DMS114 treated with DMSO at 0.1 percent for 48 hours (cell line): ENCODE results near the gene PDCD4.
A peak's percentile ranks its signal among the peaks of the same experiment; 100 is the strongest.
"Not testable (repeated sequence)": the region's sequence is repeated elsewhere in the genome, so short reads cannot be mapped to it uniquely, and the experiment has no call there.

ENCODE experiments used
- DNase-seq: peaks from one replicate; lab custom pipeline; 2025; ENCODE audit not compliant: unreplicated experiment; lab: John Stamatoyannopoulos, UW

PDCD4 gene

DNA sequence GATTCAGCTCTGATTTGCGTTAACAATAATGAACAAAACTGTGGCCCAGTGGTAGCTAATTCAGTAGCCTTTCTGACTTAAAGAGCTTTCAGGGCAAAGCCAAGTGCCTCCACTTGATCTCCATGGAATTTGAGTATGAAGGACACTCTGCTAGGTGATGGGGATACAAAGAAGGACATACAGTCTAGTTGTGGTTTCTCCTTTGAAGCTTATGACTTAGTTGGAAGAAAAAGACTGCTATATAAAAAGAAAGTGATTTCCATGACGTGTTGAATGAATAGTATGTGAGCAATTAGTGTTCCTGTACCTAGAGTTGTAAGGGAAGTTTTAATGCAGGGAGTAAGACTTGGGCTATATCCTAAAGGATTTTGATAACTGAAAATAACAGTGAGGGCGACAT is 8.3 kb downstream of the PDCD4 start:
- no peak for DNase-seq

DNA sequence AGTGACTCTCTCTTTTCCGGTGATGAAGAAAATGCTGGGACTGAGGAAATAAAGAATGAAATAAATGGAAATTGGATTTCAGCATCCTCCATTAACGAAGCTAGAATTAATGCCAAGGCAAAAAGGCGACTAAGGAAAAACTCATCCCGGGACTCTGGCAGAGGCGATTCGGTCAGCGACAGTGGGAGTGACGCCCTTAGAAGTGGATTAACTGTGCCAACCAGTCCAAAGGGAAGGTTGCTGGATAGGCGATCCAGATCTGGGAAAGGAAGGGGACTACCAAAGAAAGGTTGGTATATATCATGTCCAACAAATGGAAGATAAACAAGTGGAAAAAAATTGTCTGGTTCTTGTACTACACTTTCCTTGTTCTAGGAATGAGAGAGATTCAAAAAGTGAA is 9.5 kb downstream of the PDCD4 start:
- DNase-seq = no peak

DNA sequence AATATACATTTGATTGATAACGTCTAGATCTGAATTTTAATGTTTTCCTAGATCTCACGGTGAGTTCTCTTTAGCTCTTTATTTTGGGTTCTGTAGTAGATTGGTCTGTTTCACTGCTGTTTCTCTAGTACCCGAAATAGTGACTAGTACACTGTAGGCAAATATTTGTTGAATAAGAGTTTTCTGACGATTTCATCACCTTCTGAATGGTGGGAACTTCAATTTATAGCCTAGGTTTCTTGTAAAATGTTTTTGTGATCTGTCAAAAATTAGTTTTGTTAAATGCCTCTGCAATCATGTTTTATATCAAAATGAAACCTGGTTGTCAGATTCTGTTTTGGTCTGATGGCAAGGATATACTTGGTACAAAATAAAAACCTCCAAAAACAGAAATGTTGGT is 10.2 kb downstream of the PDCD4 start:
- no peak for DNase-seq

DNA sequence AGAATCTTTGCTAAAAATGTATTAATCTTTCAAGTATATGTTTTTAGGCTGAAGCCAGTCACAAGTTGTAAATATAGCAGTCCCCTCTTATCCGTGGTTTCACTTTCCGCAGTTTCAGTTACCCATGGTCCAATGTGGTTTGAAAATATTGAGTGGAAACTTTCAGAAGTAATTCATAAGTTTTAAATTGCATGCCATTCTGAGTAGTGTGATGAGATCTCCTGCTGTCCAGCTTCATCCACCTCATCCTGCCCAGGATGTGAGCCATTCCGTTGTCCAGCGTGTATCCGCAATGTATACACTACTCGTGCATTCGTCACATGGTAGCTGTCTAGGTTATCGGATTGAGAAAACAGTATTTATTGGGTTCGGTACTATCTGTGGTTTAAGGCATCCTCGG is 12.2 kb downstream of the PDCD4 start:
- DNase-seq = no peak

DNA sequence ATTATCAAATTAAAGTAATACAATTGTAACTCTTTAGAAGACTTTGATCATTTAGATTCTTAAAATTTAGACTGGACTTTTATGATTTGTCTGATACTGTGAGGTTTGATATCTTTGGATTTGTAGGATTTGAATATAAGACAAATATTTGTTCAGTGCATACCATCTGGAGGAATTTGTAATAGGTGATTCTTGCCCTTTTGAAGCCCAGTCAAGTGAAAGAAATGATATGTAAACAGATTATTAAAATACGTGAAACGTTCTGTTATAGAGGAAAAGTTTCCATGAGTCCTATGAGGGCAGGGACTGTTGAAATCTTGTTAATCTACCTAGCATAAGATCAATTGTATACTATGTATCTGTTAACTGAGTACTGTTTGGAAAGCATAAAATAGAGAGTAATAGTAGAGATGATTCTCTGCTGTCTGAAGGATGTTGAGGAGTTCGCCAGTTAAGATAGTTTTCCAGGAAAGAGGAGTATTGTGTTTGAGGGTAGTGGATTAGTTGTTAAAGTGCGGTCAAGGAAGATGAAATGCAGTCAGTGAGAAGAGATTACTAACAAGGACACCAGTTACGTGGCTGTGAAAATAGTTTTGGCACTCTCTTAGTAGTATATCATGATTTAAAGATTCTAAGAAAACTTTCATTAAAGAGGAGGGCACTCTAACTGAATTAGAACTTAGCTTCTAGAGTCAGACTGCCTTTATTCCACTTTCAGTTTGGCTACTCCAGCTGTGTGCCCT is 14.4 kb downstream of the PDCD4 start:
- DNase-seq = no peak

DNA sequence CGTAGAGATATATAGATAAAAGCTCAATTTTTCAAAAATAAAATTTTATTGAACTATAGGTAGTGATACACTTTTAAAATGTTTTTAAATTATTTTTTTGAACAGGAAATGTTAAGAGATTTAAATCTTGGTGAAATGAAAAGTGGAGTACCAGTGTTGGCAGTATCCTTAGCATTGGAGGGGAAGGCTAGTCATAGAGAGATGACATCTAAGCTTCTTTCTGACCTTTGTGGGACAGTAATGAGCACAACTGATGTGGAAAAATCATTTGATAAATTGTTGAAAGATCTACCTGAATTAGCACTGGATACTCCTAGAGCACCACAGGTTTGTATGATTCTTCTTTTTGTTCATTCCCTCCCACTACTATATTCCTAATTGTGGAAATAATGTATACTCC is 15.8 kb downstream of the PDCD4 start:
- DNase-seq = no peak

DNA sequence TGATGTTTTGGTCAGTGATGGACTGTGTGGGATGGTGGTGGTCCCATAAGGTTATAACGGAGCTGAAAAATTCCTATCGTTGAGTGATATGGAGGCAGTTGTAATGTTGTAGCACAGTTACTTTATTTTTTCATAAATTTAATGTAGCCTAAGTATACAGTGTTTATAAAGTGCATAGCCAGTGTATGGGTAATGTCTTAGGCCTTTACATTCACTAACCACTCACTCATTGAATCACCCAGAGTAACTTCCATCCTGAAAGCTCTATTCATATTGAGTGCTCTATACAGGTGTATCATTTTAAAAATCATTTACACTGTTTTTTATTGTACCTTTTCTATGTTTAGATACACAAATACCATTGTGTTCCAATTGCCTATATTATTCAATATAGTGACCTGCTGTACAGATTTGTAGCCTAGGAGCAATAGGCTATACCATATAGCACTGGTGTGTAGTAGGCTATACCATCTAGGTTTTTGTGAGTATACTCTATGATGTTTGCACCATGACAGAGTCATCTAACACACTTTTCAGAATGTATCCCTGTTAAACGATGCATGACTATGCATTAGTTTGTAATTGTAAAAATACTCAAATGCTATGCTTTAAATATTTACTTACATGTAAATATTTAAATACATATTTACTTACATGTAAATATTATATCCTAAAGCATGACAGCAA is 21.0 kb downstream of the PDCD4 start:
- DNase-seq = no peak

DNA sequence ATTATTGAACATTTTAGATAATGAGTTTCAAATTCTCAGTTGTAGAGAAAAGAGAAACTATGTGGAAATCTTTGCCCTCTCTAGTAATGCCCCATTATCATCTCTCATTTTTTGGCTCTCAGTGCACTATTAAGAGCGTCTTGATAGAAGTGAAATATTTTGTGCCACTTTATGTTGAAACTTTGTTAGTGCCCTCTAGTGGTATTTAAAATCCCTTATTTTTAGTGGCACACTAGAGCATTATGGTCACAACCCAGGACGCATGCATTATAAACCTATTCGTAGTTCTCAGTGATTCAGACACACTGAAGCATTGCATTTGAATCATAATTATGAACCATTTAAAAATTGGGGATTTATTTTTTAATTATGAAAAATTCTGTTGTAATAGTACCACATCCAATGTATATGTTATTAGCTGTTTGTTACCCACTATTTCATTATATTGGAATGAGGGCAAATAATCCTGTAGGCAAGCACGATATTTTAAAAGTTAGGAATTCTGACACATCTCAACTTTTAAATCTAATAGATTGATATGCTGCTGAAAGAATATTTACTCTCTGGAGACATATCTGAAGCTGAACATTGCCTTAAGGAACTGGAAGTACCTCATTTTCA is 21.9 kb downstream of the PDCD4 start:
- peak; percentile 64 for DNase-seq

DNA sequence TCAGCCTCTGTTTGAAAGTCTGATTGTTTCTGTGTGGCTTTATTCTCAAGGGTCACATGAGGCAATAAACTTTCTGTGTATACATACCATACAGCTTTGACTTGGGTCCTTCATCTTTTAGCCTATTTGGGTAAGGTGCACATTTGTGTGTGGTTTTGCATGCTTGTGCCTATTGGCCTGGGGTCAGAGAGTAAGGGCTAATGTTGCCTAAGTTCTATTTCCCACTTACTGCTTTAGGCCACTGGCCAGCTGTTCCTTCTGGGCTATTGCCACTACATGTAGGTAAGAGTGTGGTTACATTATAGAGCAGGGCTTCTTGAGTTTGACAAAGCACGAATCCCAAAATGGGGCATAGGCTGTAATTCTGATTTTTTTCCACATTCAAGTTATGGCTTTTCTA is 25.5 kb downstream of the PDCD4 start:
- DNase-seq = no peak

DNA sequence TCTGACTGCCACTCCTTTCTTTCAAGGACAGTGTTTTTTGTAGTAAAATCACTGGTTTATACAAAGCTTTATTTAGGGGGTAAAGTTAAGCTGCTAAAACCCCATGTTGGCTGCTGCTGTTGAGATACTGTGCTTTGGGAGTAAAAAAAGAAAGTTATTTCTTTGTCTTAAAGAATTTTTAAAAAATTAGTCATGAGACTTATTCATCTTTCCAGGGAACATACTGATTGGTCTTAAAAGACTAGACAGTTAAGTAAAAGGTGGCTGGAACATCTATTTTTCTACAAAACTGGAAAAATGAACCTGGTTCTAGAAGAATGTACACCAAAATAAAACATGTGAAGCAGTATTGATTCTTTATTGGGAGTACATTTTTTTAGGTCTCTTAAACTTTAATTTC is 26.7 kb downstream of the PDCD4 start:
- DNase-seq = no peak

DNA sequence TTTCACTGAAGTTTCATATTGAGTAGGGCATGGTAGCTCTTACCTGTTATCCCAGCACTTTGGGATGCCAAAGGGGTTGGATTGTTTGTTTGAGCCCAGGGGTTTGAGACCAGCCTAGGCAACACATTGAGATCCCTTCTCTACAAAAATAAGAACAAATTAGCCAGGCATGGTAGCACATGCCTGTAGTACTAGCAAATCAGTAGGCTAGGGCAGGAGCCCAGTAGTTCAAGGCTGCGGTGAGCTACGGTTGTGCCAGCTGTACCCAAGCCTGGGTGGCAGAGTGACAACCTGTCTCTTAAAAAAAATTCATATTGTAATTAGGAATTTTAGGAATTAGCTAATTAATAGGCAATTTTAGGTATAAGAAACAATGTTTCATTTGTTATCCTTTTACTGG is 29.3 kb downstream of the PDCD4 start:
- no peak for DNase-seq

DNA sequence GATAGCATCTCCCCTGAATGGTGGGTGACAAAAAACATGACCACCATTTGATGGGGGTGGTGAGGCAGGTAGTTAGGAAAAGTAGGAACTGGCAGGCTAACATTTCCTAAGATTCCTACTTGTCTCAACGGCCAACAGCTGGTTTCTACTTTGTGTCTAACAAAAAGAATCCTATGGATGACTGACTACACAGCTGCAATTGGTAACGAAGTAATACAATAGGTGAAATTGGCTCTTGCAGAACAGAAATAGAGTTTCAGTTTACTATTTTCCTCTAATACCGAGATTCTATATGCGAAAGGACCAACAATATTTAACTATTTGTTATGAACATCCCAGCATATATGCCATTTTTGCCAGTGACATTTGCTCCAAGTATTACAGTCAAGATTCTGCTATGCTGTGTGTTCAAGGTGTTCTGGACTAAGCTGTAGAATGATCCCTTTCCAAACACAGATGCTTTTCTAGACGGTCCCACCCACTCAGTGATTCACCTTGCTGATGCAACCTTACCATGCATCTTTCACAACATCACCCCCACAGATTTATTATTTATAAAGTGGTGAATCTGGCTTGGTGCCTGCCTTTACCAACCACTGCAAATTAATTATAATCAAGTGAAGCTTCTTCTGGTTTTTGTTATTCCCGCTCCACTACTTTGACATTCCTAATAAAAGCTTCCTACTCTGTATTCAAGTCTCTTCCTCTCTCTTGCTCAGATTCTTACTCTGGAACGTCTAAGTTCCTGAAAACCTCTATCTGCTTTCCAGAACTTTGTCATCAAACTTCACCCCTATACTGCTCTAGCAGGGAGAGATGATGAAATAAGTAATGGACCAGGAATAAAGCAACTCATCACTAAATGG is 30.5 kb downstream of the PDCD4 start:
- no peak for DNase-seq

DNA sequence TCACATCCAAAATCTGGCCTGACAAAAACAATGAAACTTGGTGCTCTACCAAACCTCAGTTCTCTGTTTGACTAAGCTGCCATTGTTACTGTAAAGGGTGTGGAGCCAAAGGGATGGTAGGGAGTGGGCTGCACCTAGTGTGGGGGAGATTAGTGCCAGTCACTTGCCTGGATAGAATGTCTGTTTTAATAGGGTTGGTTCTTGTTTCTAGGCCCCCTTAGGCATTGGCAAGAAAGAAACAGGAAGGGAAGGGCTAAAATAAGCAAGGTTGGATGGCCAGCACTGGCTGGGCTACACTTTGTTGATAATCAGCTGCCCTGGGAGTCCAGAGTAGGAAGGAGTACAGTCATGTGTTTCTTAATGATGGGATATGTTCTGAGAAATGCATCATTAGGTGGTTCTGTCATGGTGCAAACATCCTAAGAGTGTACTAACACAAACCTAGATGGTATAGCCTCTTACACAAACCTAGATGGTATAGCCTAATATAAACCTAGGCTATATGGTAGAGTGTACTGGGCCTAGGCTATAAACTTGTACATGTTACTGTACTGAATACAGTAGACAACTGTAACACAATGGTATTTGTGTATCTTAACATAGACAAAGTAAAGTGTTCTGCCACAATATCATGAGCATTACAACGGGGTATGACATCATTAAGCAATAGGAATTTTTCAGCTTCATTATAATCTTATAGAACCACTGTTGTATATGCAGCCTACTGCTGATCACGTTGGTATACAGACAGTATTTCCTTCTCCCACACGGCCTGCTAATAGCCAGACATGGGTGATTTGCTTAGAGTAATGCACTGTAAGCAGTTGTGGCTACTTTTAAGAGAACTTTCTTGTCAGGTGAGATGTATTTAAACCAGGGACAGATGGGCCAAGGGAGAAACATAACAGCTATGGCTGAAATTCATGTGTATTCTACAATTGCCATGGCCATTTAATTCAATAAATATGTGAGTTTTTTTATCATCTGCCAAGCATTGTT is 31.9 kb downstream of the PDCD4 start:
- DNase-seq = no peak

DNA sequence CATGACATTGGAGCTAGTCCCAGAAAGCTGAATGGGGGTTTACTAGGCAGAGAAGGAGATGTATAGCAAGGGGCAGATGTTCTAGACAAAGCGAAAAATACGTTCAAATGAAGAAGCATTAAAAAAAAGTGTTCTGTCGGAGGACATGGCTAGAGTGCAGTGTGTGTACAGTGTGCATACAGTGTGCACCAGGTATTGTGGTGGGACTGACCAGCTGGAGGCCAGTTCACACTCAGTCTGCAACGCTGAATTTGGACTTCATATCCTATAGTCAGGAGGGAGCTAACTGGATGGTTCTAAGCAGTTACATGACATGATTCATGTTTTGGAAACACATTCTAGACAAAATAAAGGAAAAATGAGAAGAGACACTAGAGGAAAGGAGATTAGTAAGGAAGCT is 38.4 kb downstream of the PDCD4 start:
- no peak for DNase-seq

DNA sequence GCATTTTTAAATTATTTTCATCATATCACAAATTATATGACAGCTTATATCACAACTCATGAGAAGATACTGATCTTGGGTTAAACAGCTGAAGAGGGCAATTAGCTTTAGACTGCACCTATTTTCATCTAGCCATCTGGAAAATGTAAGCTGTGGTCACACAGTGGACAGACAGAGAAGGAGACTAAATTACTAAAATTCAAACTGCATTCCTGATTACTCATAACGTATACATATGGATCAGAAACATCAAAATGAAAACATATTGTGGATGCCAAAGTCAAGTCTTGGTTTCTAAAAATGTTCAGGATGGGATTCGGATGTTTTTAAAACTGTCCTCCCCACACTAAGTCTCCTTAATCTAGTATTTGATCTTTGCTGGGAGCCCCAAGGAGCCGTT is 40.6 kb downstream of the PDCD4 start:
- DNase-seq = no peak

DNA sequence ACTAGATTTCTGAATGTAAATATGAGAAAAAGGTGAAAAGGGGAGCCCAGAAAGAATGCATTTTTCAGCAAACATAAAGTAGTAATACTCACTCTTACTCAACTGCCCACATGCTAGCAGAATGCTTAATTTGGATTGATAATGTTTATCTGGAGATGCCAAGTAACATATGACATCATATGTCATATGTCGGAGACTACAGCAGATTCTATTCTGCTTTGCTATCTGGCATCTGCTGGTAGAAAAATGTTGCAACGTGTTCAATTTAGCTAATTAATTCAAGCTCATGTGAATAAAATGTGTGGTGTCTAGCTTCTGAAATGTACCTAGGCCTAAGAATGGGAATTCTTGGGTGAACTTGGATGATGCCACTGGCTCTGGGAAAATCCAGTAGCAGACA is 42.7 kb downstream of the PDCD4 start:
- DNase-seq = no peak

DNA sequence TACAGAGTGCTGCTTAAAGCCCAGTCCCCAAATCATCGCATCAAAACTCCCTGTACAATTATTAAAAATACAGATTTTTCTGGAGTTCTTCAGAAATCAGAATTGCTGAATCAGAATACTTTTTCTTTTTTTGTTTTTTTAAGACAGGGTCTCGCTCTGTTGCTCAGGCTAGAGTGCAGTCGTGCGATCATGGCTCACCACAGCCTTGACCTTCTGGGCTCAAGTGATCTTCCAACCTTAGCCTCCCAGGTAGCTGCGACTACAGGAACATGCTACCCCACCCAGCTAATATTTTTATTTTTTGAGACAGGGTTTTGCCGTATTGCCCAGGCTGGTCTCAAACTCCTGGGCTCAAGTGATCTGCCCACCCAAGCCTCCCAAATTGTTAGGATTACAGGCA is 43.3 kb downstream of the PDCD4 start:
- no peak for DNase-seq

DNA sequence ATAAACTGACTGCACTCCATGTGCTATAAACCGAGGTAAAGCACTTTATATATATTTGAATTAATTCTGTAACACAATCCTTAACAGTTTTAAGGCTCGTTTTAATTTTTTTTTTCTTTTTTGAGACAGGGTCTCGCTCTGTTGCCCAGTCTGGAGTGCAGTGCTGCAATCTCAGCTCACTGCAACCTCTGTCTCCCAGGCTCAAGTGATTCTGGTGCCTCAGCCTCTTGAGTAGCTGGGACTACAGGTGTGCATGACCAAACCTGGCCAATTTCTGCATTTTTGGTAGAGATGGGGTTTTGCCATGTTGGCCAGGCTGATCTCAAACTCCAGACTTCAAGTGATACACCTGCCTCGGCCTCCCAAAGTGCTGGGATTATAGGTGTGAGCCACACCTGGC is 43.9 kb downstream of the PDCD4 start:
- not testable (repeated sequence) for DNase-seq

DNA sequence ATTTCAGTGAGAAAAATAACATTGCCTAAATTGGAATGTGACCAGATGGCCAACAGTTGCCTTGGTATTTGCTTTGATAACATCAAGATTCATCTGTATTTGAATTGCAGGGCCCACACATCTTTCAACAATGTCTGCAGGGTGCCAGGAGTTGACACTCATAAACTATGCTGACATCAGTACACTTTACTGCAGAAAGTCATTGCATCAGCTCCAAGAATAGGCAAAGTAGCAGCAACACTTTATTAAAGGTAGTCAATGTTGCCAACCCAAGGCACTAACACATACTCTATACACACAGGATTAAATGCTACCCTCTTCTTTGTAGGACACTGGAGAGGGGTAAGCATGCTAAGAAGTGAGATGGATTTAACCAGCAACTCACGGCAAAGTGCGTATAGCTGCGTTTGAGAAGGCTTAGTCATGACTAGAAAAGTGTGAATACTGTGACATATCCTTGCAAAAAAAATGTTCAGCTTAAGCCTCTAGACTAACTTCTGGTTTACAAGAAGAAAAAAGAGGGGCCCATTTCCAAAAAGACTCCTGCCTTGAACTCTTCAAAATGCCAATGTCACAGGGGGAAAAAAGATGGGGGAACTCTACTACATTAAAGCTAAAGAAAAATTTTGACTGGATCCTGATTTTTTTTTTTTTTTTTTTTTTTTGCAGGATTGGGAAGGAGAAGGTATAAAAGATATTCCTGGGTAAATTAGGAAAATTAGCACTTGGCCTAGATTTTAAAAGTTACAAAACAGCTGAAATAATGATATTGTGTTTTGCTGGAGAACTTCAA is 45.0 kb downstream of the PDCD4 start:
- DNase-seq = no peak

DNA sequence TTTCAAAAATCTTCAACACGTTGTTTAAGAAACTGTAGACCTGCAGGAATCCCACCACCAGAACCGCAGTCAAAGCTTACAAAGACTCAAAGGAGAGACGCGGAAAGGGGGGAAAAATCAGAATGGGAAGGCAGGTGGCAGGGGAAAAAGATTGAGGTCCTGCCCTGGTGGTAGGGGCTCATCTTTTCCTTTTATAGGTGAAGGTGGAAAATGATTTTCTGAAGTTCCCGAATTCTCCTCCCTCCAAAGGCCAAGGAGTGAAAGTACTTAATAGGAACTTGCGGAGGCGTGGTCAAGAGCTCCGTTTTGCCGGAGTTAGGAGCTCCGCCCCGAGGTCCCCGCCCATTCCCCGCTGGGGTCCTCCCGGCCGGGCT is 46.5 kb downstream of the PDCD4 start:
- peak; percentile 90 for DNase-seq
